Measurements from ENCODE around the gene NLRC5. TPM values are rescaled to one million over a fixed set of nuclear protein-coding genes. Genes with fewer than 3 reads are reported as not detected.

The NLRC5 gene
- total and polyA plus RNA-seq, 9 of the 15 experiments (the other 6 are each of a cell fraction or from before 2014, with no cell fraction given) = 0.59 to 0.71 TPM; not detected in 7

DNA sequence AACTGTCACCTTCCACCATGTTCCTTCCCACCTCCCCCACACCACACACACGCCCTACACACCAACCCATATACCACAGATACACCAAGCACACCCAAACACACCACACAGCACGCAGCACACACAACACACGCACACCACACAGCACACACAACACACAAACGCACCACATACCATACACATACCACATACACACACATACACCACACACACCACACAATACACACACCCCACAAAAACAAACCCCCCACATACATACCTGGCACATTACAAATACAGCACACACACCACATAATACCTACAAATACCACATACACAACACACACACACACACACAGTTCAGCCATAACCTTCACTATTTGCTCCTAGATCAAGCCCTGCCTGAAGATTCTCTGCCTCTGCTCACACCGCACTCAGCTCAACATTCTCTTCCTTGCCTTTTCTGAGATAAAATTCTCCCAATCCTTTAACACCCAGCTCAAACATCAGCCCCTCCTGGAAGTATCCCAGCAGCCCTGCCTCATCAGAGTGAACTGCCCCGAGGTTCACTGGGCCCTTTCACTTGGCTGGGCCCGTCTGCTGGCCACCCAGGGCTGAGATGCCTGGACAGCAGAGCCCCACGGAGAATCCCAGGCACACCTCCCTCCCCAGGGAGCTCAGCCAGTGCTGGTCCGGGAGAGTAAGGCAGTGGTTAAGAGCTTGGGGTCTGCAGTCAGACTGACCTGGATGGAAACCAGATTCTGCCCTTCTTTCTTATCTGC is 71.1 kb downstream of the NLRC5 start:
- no peaks in the 10 kb centered on the region for H3K9me3 ChIP-seq (replicated peaks; ENCODE audit: control insufficient read depth, insufficient read depth, low read depth, low read length)
- no peaks in the 10 kb centered on the region for H3K79me2 ChIP-seq (ENCODE audit: control insufficient read depth, insufficient read depth, low read length)
- H3K27ac ChIP-seq (ENCODE audit: extremely low read depth, low read depth, low read length) = no peak overlapping the region; the same call in 2 of the 3 replicates
- no peaks in the 10 kb centered on the region for H3K9me1 ChIP-seq (ENCODE audit: control insufficient read depth, insufficient read depth, low read length)
- DNase-seq (ENCODE audit: extremely low read depth in 1 of 4, low spot score in 3 of 4) (no peak), ATAC-seq (peak; percentile 41), FAIRE-seq (peak; percentile 65)
- H3K9ac ChIP-seq (ENCODE audit: insufficient read depth in 1 of 2, low read depth in 2 of 2, low read length in 2 of 2) = peak overlapping the region in 1 of 2 experiments; percentile 28; a peak in 1 of 4 replicates
- intact Hi-C loops (cut with micrococcal nuclease) (no loop called here), in situ Hi-C loops (cut with MboI) (no loop called here)
- POLR2A ChIA-PET = interaction anchor here (0.6 to 2.6 kb wide), 4 partner anchors 9 to 33 kb away, joined by 3 to 12 read pairs (median 4); no protein-coding TSS in a partner anchor
- peaks cover 14 to 25% of the 10 kb centered on the region in 2 experiments; a peak in 4 of 5 replicates for H3K27me3 ChIP-seq (ENCODE audit: control insufficient read depth in 2 of 2, insufficient read depth in 2 of 2, low read length in 2 of 2)
- no peaks in the 10 kb centered on the region; the same call in 1 of the 2 replicates for H4K20me1 ChIP-seq (replicated peaks; ENCODE audit: control insufficient read depth, insufficient read depth, low read length)
- 37% methylated on average over 8 of the region's 9 CpGs for WGBS (ENCODE audit: insufficient coverage, low coverage, missing lambda C conversion rate)
- H3K4me2 ChIP-seq (ENCODE audit: insufficient read depth, low read length) = no peak overlapping the region
- peaks cover 29% of the 10 kb centered on the region in 2 experiments for H3K4me1 ChIP-seq (replicated peaks in 1 of 2; ENCODE audit: control insufficient read depth in 2 of 2, insufficient read depth in 2 of 2, low read length in 2 of 2)
- BruUV-seq (replicated peaks) = no TSS peak
- no peaks in the 10 kb centered on the region for H3K36me3 ChIP-seq (ENCODE audit: control insufficient read depth, insufficient read depth, low read length)
- peak overlapping the region; percentile 77 for H2AFZ ChIP-seq (ENCODE audit: low read depth, low read length)
- CTCF ChIA-PET (ENCODE audit: low intra/inter-chr PET ratio) = interaction anchor here (0.8 kb wide), 1 partner anchor 46 kb away, joined by 3 read pairs; no protein-coding TSS in a partner anchor
- no peak overlapping the region for H3K4me3 ChIP-seq
- no peak for TF ChIP-seq MEF2A (IDR thresholded peaks at IDR 0.05; ENCODE audit: control insufficient read depth, low read depth, low read length)
- TF ChIP-seq, protein P1, sequence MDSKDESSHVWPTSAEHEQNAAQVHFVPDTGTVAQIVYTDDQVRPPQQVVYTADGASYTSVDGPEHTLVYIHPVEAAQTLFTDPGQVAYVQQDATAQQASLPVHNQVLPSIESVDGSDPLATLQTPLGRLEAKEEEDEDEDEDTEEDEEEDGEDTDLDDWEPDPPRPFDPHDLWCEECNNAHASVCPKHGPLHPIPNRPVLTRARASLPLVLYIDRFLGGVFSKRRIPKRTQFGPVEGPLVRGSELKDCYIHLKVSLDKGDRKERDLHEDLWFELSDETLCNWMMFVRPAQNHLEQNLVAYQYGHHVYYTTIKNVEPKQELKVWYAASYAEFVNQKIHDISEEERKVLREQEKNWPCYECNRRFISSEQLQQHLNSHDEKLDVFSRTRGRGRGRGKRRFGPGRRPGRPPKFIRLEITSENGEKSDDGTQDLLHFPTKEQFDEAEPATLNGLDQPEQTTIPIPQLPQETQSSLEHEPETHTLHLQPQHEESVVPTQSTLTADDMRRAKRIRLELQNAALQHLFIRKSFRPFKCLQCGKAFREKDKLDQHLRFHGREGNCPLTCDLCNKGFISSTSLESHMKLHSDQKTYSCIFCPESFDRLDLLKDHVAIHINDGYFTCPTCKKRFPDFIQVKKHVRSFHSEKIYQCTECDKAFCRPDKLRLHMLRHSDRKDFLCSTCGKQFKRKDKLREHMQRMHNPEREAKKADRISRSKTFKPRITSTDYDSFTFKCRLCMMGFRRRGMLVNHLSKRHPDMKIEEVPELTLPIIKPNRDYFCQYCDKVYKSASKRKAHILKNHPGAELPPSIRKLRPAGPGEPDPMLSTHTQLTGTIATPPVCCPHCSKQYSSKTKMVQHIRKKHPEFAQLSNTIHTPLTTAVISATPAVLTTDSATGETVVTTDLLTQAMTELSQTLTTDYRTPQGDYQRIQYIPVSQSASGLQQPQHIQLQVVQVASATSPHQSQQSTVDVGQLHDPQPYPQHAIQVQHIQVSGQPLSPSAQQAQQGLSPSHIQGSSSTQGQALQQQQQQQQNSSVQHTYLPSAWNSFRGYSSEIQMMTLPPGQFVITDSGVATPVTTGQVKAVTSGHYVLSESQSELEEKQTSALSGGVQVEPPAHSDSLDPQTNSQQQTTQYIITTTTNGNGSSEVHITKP (IDR thresholded peaks at IDR 0.05; ENCODE audit: partially characterized antibody) = no peak
- TF ChIP-seq, protein P2, sequence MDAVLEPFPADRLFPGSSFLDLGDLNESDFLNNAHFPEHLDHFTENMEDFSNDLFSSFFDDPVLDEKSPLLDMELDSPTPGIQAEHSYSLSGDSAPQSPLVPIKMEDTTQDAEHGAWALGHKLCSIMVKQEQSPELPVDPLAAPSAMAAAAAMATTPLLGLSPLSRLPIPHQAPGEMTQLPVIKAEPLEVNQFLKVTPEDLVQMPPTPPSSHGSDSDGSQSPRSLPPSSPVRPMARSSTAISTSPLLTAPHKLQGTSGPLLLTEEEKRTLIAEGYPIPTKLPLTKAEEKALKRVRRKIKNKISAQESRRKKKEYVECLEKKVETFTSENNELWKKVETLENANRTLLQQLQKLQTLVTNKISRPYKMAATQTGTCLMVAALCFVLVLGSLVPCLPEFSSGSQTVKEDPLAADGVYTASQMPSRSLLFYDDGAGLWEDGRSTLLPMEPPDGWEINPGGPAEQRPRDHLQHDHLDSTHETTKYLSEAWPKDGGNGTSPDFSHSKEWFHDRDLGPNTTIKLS (IDR thresholded peaks at IDR 0.05; ENCODE audit: borderline replicate concordance, low read depth) = no peak
- TF ChIP-seq KAT8 (IDR thresholded peaks at IDR 0.05; ENCODE audit: low read depth) = no peak
- TF ChIP-seq FOXK1 (CRISPR knock-in tag; IDR thresholded peaks at IDR 0.05; ENCODE audit: borderline replicate concordance) = no peak
- no peak for TF ChIP-seq CEBPG (CRISPR knock-in tag; IDR thresholded peaks at IDR 0.05)
- TF ChIP-seq CEBPG (tag; conservative IDR thresholded peaks at IDR 0.05 in 1 of 2, IDR thresholded peaks at IDR 0.05 in 1 of 2) = no peak
